ENCODE measurements around the gene RAB3B.

DNA sequence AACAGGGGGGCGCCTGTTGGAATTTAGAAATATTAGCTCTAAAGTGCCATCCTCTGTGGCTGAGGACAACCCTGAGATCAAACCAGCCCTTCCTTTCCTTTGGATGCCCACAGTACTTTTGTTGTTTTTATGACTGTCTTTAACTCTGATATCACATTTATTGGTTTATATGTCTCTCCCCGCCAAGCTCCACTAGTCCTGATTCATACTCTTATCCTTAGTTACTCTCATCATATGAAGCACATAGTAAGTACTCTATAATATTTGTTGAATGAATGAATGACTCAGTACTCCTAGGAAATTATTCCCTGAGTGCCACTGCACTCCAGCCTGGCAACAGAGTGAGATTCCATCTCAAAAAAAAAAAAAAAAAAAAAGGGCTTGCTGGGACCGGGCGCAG lies 89.3 kb downstream of the RAB3B start:
- TF ChIP-seq EP300 (IDR thresholded peaks at IDR 0.05): no peak
- no peak for TF ChIP-seq POLR2A (IDR thresholded peaks at IDR 0.05)

Data from upper lobe of left lung (tissue), 4 donors.